GM18909 (cell line): ENCODE data around the gene LMBRD2.

Experiments used
- ATAC-seq: cut with Tn5 transposase; IDR thresholded peaks from one replicate; pipeline ENCODE4 v1.9.1; 2021; ENCODE audit warnings: mild to moderate bottlenecking; ENCODE audit not compliant: unreplicated experiment, poor library complexity

LMBRD2 gene

DNA sequence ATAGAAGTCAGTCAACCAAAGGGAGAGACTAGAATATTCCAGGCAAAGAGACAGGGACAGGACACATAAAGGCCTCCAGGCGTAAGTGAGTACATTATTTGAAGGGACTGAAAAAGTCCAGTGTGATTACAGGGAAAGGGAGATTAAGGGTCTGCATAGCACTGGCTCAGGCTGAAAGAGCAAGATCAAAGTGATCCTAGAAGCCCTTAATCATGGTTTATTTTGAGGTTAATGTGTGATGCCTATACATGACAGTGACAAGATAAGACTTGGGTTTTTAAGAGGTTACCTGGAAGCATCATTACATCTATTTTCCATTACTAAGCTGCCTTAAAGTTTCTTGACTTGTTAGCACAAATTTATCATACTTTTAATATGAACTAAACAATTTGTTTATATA lies 25.8 kb downstream of the LMBRD2 start:
- ATAC-seq = no peak

- ATAC-seq = no peak
These were observed 40.4 kb downstream of the LMBRD2 start for GRCh38 chr5:36111238-36111637.

DNA sequence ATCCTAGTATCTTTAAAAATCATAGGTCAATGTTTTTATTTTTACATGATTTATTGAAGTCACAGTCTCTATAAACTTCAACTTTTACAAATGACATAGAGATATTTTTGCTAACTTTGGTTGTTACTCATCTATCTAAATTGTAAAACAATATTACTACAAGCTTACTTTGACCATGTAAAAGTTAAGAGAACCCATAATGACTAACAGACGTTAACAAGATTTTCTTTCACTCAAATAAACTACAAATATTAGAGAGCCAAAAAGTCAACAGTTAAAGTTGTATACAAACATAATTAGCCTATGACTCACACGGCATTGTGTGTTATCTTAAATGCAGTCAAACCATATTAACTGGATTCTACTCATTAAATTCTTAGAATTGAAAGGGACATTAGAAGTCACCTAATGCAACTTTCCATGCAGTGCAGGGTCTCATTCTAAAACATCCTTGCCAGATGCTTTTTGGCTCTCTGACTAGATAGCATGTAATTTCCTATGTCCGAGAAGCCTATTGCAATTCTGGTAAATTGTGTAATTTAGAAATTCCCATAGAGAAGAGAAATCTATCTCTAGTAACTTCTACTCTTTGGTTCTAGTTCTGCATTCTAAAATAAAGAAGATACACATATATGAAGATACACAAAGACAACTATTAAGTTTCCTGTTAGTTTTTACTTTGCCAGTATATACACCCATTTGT lies 42.8 kb downstream of the LMBRD2 start:
- ATAC-seq = no peak

- no peak for ATAC-seq
These were observed 45.9 kb downstream of the LMBRD2 start for GRCh38 chr5:36105819-36106218.

DNA sequence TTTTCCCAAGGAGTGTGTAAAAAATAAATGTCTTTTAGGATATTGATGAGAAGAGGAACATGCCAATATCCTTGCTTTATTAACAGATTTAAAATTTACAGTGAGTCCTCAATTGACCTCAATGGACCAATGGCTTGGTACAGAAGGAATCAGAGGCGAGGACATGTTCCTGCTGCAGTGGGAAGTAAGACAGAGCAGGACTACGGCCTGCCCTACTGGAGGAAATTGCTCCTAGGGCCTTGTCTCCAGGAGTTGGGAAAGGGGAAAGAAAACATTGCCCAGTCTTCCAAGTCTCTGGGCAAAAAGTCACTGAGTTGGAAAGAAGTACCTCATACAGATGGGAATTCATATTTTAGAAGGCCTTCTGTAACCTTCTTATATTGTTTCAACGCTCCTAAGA lies 51.9 kb downstream of the LMBRD2 start:
- ATAC-seq = no peak

DNA sequence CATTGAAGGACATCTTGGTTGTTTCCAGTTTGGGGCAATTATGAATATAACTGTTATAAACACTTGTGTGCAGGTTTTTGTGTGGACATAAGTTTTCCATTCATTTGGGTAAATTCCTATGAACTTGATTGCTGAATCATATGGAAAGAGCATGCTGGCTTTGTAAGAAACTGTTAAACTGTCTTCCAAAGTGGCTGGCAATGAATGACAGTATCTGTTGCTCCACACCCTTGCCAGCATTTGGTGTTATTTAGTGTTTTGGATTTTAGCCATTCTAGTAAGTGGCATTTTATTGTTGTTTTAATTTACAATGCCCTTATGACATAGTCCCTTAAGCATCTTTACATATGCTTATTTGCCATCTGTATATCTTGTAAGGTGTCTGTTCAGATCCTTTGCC lies 55.2 kb downstream of the LMBRD2 start:
- no peak for ATAC-seq

DNA sequence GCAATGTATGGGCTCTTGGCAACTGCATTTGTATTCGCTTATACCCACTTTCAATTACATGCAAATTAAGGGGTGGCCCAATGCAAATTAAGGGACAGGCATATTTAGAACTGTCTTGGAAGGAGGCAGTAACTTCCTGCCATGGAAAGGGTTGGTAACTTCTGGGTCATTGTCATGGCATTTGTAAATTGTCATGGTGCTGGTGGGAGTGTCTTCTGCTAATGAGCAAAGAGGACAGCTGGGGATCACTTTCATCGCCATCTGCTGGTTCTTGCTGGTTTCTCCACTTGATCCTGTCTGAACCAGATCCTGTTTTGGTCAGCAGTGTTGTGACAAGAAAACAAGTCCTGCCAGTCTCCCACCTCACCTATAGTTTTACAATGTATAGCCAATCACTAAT lies 61.7 kb downstream of the LMBRD2 start:
- ATAC-seq = peak; percentile 77

DNA sequence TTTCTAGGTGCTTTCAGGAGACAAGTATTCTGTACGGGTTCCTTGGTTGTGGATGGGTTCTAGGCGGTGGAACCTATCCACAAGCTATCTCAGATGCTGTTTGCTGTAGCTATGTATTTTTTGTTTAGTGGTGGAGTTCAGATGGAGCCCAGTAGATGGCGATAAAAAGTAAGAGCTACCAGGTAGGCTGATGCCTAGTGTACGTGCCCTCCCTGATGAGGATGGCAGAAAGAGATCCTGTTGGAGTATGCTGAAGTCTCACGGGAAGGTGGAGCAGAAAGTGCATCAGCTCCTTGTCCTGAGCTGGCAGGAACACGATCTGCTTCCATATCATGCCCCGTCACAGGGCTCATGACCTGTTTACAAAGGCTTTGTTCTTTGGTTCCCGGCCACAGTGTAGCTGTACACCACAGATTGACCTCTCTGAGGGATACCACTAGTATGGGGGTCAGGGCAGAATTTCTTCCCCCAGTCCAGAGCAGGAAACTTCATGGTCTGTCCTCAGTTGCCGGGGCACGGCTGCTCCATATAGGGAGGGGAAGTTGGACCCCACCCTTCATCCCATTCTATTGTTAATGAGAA lies 72.4 kb downstream of the LMBRD2 start:
- ATAC-seq = peak; percentile 98

GRCh38 chr5:36078430-36078829 lies 73.3 kb downstream of the LMBRD2 start:
- ATAC-seq = no peak

- ATAC-seq = peak; percentile 88
These were observed 78.0 kb downstream of the LMBRD2 start for GRCh38 chr5:36073595-36074216.

GRCh38 chr5:36070687-36071571 lies 80.8 kb downstream of the LMBRD2 start:
- ATAC-seq = peak; percentile 71

- no peak for ATAC-seq
These were observed 82.9 kb downstream of the LMBRD2 start for GRCh38 chr5:36068751-36069281.

- ATAC-seq = no peak
These were observed 85.0 kb downstream of the LMBRD2 start, which contains the start of gene UGT3A2 for GRCh38 chr5:36066540-36067210. TSS of gene UGT3A2 (minus strand) at chr5:36066882. CDS start at chr5:36066789, 93 bp downstream.

GRCh38 chr5:36066001-36066539 lies 85.6 kb downstream of the LMBRD2 start:
- ATAC-seq = no peak

- no peak for ATAC-seq
These were observed 91.2 kb downstream of the LMBRD2 start for GRCh38 chr5:36060420-36060887.

DNA sequence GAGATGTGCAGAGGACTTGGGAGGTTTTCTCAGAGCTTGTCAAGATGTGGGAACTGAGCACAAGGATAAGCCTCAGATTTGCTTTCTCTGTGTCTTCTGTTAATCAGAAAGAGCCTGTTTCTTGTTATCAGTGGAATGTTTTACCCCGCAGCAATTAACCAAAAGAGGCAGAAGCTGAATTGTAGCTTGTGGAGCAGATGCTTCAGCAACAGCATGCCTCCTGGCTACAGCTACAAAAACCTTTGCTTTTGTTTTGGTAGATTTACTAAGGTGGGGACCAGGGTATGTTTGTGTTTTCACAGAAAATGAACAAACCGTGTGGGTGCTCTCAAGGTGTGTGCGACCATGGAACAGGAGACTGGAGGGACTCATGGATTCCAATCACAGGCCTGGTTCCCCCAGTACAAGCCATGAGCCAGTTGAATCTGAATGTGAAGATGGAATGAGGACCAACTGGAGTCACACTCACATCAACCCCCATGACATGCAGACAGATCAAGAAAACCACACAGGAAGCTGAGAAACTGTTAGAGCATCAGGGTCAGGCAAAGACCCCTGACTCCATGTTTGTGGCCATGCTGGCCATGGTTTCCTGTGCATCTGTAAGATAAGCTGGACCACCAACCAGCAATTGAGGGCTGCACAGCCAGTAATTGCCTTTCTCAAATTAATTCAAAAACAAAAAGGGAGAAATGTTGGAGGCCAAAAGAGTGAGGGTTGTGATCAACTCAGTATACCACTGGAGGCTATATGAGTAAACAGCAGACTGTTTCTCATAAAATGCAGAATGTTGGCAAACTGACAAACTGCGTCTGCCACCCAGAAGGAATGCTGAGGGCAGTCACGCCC lies 91.9 kb downstream of the LMBRD2 start:
- ATAC-seq = no peak

- ATAC-seq = no peak
These were observed 92.9 kb downstream of the LMBRD2 start for GRCh38 chr5:36058776-36059175.

DNA sequence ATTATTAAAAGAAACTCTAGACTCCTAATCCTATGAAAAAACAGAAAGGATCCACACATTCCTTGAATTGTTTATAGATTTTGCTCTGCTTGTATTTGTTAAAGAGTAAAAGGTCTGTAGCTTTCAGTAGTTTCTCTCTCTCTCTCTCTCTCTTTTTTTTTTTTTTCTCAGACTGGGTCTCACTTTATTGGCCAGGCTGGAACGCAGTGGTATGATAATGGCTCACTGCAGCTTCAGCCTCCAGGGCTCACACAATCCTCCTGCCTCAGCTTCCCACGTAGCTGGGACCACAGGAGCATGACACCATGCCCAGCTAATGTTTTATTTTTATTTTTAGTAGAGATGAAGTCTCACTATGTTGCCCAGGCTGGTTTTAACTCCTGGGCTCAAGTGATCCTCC lies 94.3 kb downstream of the LMBRD2 start:
- no peak for ATAC-seq

- ATAC-seq = no peak
These were observed 95.3 kb downstream of the LMBRD2 start for GRCh38 chr5:36056422-36056821.
